Fibroblast of lung (primary cell): ENCODE measurements around the gene RNF150. TPM values are rescaled to one million over a fixed set of nuclear protein-coding genes. Genes with fewer than 3 reads are reported as not detected.

ENCODE experiments used
- DNase-seq, 2 donors: peaks; one replicate each; pipeline versions ENCODE4 v3.0.0 to v3.0.0-alpha.2; 2010; ENCODE audit warnings: low read depth in 2 of 2
- H2AFZ ChIP-seq: 2 replicates; pipeline ENCODE4 v1.5.1; 2012; ENCODE audit warnings: low read length, control low read depth, inconsistent platforms
- H3K27ac ChIP-seq: 2 replicates; pipeline ENCODE4 v1.5.1; 2011; ENCODE audit warnings: low read length, control low read depth; ENCODE audit not compliant: insufficient read depth
- H3K27me3 ChIP-seq: 2 replicates; pipeline ENCODE4 v1.5.1; 2011; ENCODE audit warnings: mild to moderate bottlenecking, low read length; ENCODE audit not compliant: control insufficient read depth, insufficient read depth
- H3K36me3 ChIP-seq: 2 replicates; pipeline ENCODE4 v1.5.1; 2011; ENCODE audit warnings: low read length; ENCODE audit not compliant: control insufficient read depth, insufficient read depth
- H3K4me1 ChIP-seq: 2 replicates; pipeline ENCODE4 v1.5.1; 2011; ENCODE audit warnings: low read length; ENCODE audit not compliant: control insufficient read depth, insufficient read depth; ENCODE audit errors: extremely low read depth
- H3K4me2 ChIP-seq: 2 replicates; pipeline ENCODE4 v1.5.1; 2011; ENCODE audit warnings: low read length, control low read depth; ENCODE audit not compliant: insufficient read depth; ENCODE audit errors: extremely low read depth
- H3K4me3 ChIP-seq, 4 experiments: fragments of 200-600 bp in 1 of 4; sonication (generic) in 1 of 4; replicated peaks in 1 of 4; 2 replicates each; pipeline ENCODE4 v1.5.1; 2011 to 2016; ENCODE audit warnings: low read length in 4 of 4, low read depth in 3 of 4, mild to moderate bottlenecking in 3 of 4, control low read depth in 2 of 4, inconsistent platforms in 1 of 4, mixed read lengths in 1 of 4; ENCODE audit not compliant: insufficient read depth in 1 of 4; ENCODE audit errors: control extremely low read depth in 1 of 4
- H3K79me2 ChIP-seq: 2 replicates; pipeline ENCODE4 v1.5.1; 2012; ENCODE audit warnings: mild to moderate bottlenecking, low read length, inconsistent platforms; ENCODE audit not compliant: control insufficient read depth, insufficient read depth
- H3K9ac ChIP-seq: 2 replicates; pipeline ENCODE4 v1.5.1; 2011; ENCODE audit warnings: mild to moderate bottlenecking, low read length, control low read depth; ENCODE audit not compliant: insufficient read depth
- H3K9me3 ChIP-seq: 2 replicates; pipeline ENCODE4 v1.5.1; 2012; ENCODE audit warnings: low read depth, low read length; ENCODE audit not compliant: control insufficient read depth, insufficient read depth
- H4K20me1 ChIP-seq: 2 replicates; pipeline ENCODE4 v1.5.1; 2011; ENCODE audit warnings: low read length; ENCODE audit not compliant: control insufficient read depth, insufficient read depth; ENCODE audit errors: extremely low read depth
- CTCF ChIP-seq, 2 donors: IDR thresholded peaks in 1 of 2; conservative IDR thresholded peaks in 1 of 2; 1 replicate in 1 of 2; 2 replicates in 1 of 2; pipeline ENCODE4 v1.5.1; 2011 to 2012; ENCODE audit warnings: low read length in 2 of 2, control low read depth in 1 of 2, inconsistent platforms in 1 of 2, low read depth in 1 of 2, mild to moderate bottlenecking in 1 of 2
- EZH2 ChIP-seq: IDR thresholded peaks from 2 replicates; pipeline ENCODE4 v1.5.1; 2012; ENCODE audit warnings: low read length, control low read depth, mild to moderate bottlenecking; ENCODE audit errors: missing control alignments
- polyA plus RNA-seq, 2 donors: library from polyadenylated mRNA; depleted of rRNA in 1 of 2; stranded (reverse) in 1 of 2; unstranded in 1 of 2; fragments of >200 nt; gene quantifications; 2 replicates each; pipeline ENCODE4 v1.2.1, GENCODE V29; 2011 to 2012; ENCODE audit warnings: missing spikeins in 1 of 2
- total RNA-seq: library from RNA; depleted of rRNA; stranded (reverse); fragments of >200 nt; gene quantifications from 2 replicates; pipeline ENCODE4 v1.2.1, GENCODE V29; 2014

The RNF150 gene
- total and polyA plus RNA-seq, 2 donors (not counting 1 experiment from before 2014, with no cell fraction given), result 0.66 to 5.6 TPM

- Histone ChIP-seq H4K20me1 (no peaks in the 10 kb centered on the region), H3K27ac (no peak overlapping the region), H3K4me1 (peaks cover 2% of the 10 kb centered on the region), H3K4me2 (peak overlapping the region; percentile 97), H3K9me3 (no peaks in the 10 kb centered on the region), H2AFZ (peak overlapping the region; percentile 96), H3K36me3 (no peaks in the 10 kb centered on the region), H3K4me3 (peak overlapping the region; percentile 63 to 84 (median 74)), H3K79me2 (no peaks in the 10 kb centered on the region), H3K27me3 (peaks cover 3% of the 10 kb centered on the region), H3K9ac (peak overlapping the region; percentile 50)
- TF ChIP-seq CTCF (conservative IDR thresholded peaks at IDR 0.05 in 1 of 2, IDR thresholded peaks at IDR 0.05 in 1 of 2; ENCODE audit: low read depth in 1 of 2, low read length in 2 of 2), result no peak
- no peak for TF ChIP-seq EZH2
- peak; percentile 18 to 44 for DNase-seq
Measured at GRCh38 chr4:141132072-141132708, 1.1 kb downstream of the RNF150 start.

- Histone ChIP-seq H3K27ac (no peak overlapping the region), H3K4me3 (peak overlapping the region; percentile 63 to 84 (median 74)), H3K4me2 (peak overlapping the region; percentile 97), H3K27me3 (peaks cover 3% of the 10 kb centered on the region), H3K4me1 (peaks cover 2% of the 10 kb centered on the region), H3K9me3 (no peaks in the 10 kb centered on the region), H3K9ac (no peak overlapping the region), H4K20me1 (no peaks in the 10 kb centered on the region), H3K79me2 (no peaks in the 10 kb centered on the region), H3K36me3 (no peaks in the 10 kb centered on the region), H2AFZ (peak overlapping the region; percentile 96)
- TF ChIP-seq CTCF (conservative IDR thresholded peaks at IDR 0.05 in 1 of 2, IDR thresholded peaks at IDR 0.05 in 1 of 2; ENCODE audit: low read depth in 1 of 2, low read length in 2 of 2) (no peak), EZH2 (no peak)
- no peak for DNase-seq
Measured at GRCh38 chr4:141131723-141132071, 1.6 kb downstream of the RNF150 start.

GRCh38 chr4:141130947-141131605 lies 2.2 kb downstream of the RNF150 start:
- Histone ChIP-seq H3K36me3 (no peaks in the 10 kb centered on the region), H3K9ac (no peak overlapping the region), H4K20me1 (no peaks in the 10 kb centered on the region), H3K9me3 (no peaks in the 10 kb centered on the region), H3K4me2 (peak overlapping the region; percentile 97), H3K79me2 (no peaks in the 10 kb centered on the region), H3K27me3 (peaks cover 3% of the 10 kb centered on the region), H3K27ac (no peak overlapping the region), H3K4me3 (peak overlapping the region in 3 of 4 experiments; percentile 63 to 80 (median 69)), H3K4me1 (peaks cover 2% of the 10 kb centered on the region), H2AFZ (no peak overlapping the region)
- DNase-seq, result peak in 1 of 2 donors; percentile 26
- no peak for TF ChIP-seq CTCF (conservative IDR thresholded peaks at IDR 0.05 in 1 of 2, IDR thresholded peaks at IDR 0.05 in 1 of 2; ENCODE audit: low read depth in 1 of 2, low read length in 2 of 2)
- TF ChIP-seq EZH2, result no peak
